GM12864 (cell line): ENCODE measurements around the gene SCUBE1.
A peak's percentile ranks its signal among the peaks of the same experiment; 100 is the strongest.

Source experiments
- DNase-seq: peaks from one replicate; pipeline ENCODE4 v3.0.0-alpha.2; 2011; ENCODE audit warnings: low read depth
- H3K4me3 ChIP-seq: 2 replicates; pipeline ENCODE4 v1.5.1; 2011; ENCODE audit warnings: mild to moderate bottlenecking, low read depth, low read length, control low read depth
- CTCF ChIP-seq: IDR thresholded peaks from 2 replicates; pipeline ENCODE4 v1.5.1; 2011; ENCODE audit warnings: low read depth, mild to moderate bottlenecking, moderate library complexity, low read length, control low read depth, inconsistent platforms; ENCODE audit errors: missing control alignments

SCUBE1 gene

GRCh38 chr22:43270314-43270908 is 72.8 kb downstream of the SCUBE1 start:
- H3K4me3 ChIP-seq = no peak overlapping the region
- peak; percentile 22 for TF ChIP-seq CTCF
- peak; percentile 77 for DNase-seq

GRCh38 chr22:43269646-43270045 is 73.5 kb downstream of the SCUBE1 start:
- DNase-seq = no peak
- TF ChIP-seq CTCF = no peak
- H3K4me3 ChIP-seq = no peak overlapping the region

GRCh38 chr22:43269246-43269645 is 73.9 kb downstream of the SCUBE1 start:
- no peak for DNase-seq
- no peak for TF ChIP-seq CTCF

GRCh38 chr22:43267981-43268660 is 75.1 kb downstream of the SCUBE1 start:
- no peak for DNase-seq
- no peak overlapping the region for H3K4me3 ChIP-seq
- TF ChIP-seq CTCF = no peak

More at GRCh38 chr22:43269246-43269645, 73.9 kb downstream of the SCUBE1 start:
- no peak overlapping the region for H3K4me3 ChIP-seq

GRCh38 chr22:43267332-43267980 is 75.7 kb downstream of the SCUBE1 start:
- no peak for TF ChIP-seq CTCF
- H3K4me3 ChIP-seq = no peak overlapping the region
- no peak for DNase-seq

- no peak for DNase-seq
- H3K4me3 ChIP-seq = no peak overlapping the region
- TF ChIP-seq CTCF = no peak
Measured at GRCh38 chr22:43266076-43266475, 77.1 kb downstream of the SCUBE1 start.
